ENCODE measurements around the gene ESPN.

The ESPN gene

DNA sequence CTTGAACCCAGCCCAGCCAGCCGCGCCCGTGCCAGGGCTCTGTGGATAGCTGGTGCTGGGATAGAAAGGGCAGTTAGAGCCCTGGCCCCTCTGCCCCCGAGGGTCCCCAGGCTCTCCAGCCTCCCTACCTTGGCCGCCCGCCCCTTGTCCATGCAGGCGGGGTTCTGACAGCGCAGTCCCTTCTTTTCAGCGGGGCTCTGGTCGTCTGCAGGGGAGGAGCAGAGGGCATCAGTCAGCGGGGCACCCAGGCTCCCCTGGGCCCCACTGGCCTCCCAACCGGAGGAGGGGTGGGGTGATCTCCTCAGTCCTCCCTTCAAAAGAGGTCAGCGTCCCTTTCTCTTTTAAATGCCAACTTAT lies 71.8 kb downstream of the ESPN start:
- Histone ChIP-seq H3K9me3 (ENCODE audit: insufficient read depth, low read length) (no peaks in the 10 kb centered on the region), H3K36me3 (ENCODE audit: insufficient read depth, insufficient read length, low read length) (no peaks in the 10 kb centered on the region), H3K4me3 (ENCODE audit: insufficient read length, low read depth) (peak overlapping the region; percentile 55), H3K27me3 (ENCODE audit: insufficient read depth, insufficient read length) (no peaks in the 10 kb centered on the region), H3K9ac (ENCODE audit: insufficient read length, low read depth) (peak overlapping the region; percentile 81), H3K4me1 (ENCODE audit: insufficient read depth, insufficient read length) (peaks cover 26% of the 10 kb centered on the region)
- no peak for DNase-seq (ENCODE audit: low read depth, low spot score)
- TF ChIP-seq ZNF274 (IDR thresholded peaks at IDR 0.05; ENCODE audit: low read depth, low read length), result no peak
- TF ChIP-seq SUZ12 (IDR thresholded peaks at IDR 0.05; ENCODE audit: extremely low read depth, insufficient read depth, insufficient read length), result no peak

DNA sequence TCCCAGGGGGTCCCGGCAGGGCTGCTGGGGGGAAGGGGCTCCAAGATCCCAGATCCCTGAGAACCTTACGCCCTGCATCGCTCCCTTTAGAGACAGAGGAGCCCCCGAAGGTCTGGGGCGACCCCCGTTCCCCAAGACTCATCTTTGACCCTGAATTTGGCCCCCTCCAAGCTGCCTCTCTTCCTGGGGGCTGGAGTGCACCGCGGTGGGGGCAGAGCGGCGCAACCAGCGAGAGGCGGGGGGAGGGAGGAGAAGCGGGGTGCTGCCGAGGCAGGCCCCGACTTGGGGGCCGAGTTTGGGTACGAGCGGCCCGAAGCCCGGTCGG lies 72.3 kb downstream of the ESPN start:
- H3K36me3 ChIP-seq (ENCODE audit: insufficient read depth, insufficient read length, low read length), result no peaks in the 10 kb centered on the region
- peaks cover 22% of the 10 kb centered on the region for H3K4me1 ChIP-seq (ENCODE audit: insufficient read depth, insufficient read length)
- no peaks in the 10 kb centered on the region for H3K27me3 ChIP-seq (ENCODE audit: insufficient read depth, insufficient read length)
- TF ChIP-seq ZNF274 (IDR thresholded peaks at IDR 0.05; ENCODE audit: low read depth, low read length), result no peak
- TF ChIP-seq YY1 (IDR thresholded peaks at IDR 0.05; ENCODE audit: insufficient read depth, insufficient read length), result no peak
- no peak for TF ChIP-seq SUZ12 (IDR thresholded peaks at IDR 0.05; ENCODE audit: extremely low read depth, insufficient read depth, insufficient read length)
- H3K4me3 ChIP-seq (ENCODE audit: insufficient read length, low read depth), result peak overlapping the region; percentile 55
- H3K9me3 ChIP-seq (ENCODE audit: insufficient read depth, low read length), result no peaks in the 10 kb centered on the region
- H3K9ac ChIP-seq (ENCODE audit: insufficient read length, low read depth), result peak overlapping the region; percentile 81
- no peak for DNase-seq (ENCODE audit: low read depth, low spot score)

DNA sequence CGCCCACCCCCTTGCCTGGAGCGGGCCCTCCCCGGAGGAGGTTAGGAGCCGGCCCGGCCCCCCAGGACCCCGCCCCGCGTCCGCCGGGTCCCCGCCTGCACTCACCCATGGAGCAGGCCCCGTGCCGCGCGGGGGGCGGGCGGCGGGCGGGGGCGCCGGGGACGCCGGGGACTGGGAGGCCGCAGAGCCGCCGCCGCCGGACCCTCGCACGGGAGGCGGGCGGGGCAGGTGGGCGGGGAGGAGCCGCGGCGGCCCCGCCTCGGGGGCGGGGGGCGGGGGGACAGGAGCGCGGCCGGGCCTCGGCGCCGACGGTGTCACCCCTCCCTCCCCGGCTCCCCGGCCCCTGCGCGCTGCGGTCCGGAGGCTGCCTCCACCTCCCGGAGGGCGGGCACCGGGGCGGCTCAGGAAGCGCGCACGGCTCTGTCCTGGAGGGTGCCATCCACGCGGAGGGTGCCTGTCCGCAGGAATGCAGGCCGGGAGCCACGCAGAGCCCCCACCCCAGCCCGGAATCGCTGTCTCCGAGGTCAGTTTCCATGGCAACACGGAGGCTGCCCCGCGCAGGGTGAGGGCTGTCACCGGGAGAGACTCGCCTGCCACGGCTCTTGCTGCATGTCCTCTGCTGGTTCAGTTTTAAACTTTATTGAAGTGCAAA lies 72.8 kb downstream of the ESPN start:
- peaks cover 17% of the 10 kb centered on the region for H3K4me1 ChIP-seq (ENCODE audit: insufficient read depth, insufficient read length)

GRCh38 chr1:6497867-6498575 lies 73.4 kb downstream of the ESPN start:
- H3K36me3 ChIP-seq (ENCODE audit: insufficient read depth, insufficient read length, low read length), result no peaks in the 10 kb centered on the region
- no peaks in the 10 kb centered on the region for H3K9me3 ChIP-seq (ENCODE audit: insufficient read depth, low read length)
- TF ChIP-seq ZNF274 (IDR thresholded peaks at IDR 0.05; ENCODE audit: low read depth, low read length) (no peak), SUZ12 (IDR thresholded peaks at IDR 0.05; ENCODE audit: extremely low read depth, insufficient read depth, insufficient read length) (no peak), YY1 (IDR thresholded peaks at IDR 0.05; ENCODE audit: insufficient read depth, insufficient read length) (no peak)
- peak overlapping the region; percentile 49 for H3K4me3 ChIP-seq (ENCODE audit: insufficient read length, low read depth)
- no peaks in the 10 kb centered on the region for H3K27me3 ChIP-seq (ENCODE audit: insufficient read depth, insufficient read length)
- H3K4me1 ChIP-seq (ENCODE audit: insufficient read depth, insufficient read length), result peaks cover 15% of the 10 kb centered on the region
- H3K9ac ChIP-seq (ENCODE audit: insufficient read length, low read depth), result peak overlapping the region; percentile 61
- no peak for DNase-seq (ENCODE audit: low read depth, low spot score)

More for the DNA sequence above, 72.8 kb downstream of the ESPN start:
- Histone ChIP-seq H3K4me3 (ENCODE audit: insufficient read length, low read depth) (peak overlapping the region; percentile 55), H3K36me3 (ENCODE audit: insufficient read depth, insufficient read length, low read length) (no peaks in the 10 kb centered on the region), H3K9me3 (ENCODE audit: insufficient read depth, low read length) (no peaks in the 10 kb centered on the region), H3K9ac (ENCODE audit: insufficient read length, low read depth) (peak overlapping the region; percentile 81), H3K27me3 (ENCODE audit: insufficient read depth, insufficient read length) (no peaks in the 10 kb centered on the region)
- DNase-seq (ENCODE audit: low read depth, low spot score), result no peak
- TF ChIP-seq YY1 (IDR thresholded peaks at IDR 0.05; ENCODE audit: insufficient read depth, insufficient read length) (no peak), ZNF274 (IDR thresholded peaks at IDR 0.05; ENCODE audit: low read depth, low read length) (no peak), SUZ12 (IDR thresholded peaks at IDR 0.05; ENCODE audit: extremely low read depth, insufficient read depth, insufficient read length) (no peak)

GRCh38 chr1:6498576-6499111 lies 74.1 kb downstream of the ESPN start:
- H3K36me3 ChIP-seq (ENCODE audit: insufficient read depth, insufficient read length, low read length), result no peaks in the 10 kb centered on the region
- no peaks in the 10 kb centered on the region for H3K9me3 ChIP-seq (ENCODE audit: insufficient read depth, low read length)
- TF ChIP-seq YY1 (IDR thresholded peaks at IDR 0.05; ENCODE audit: insufficient read depth, insufficient read length) (no peak), SUZ12 (IDR thresholded peaks at IDR 0.05; ENCODE audit: extremely low read depth, insufficient read depth, insufficient read length) (no peak), ZNF274 (IDR thresholded peaks at IDR 0.05; ENCODE audit: low read depth, low read length) (no peak)
- H3K4me1 ChIP-seq (ENCODE audit: insufficient read depth, insufficient read length), result peaks cover 15% of the 10 kb centered on the region
- no peaks in the 10 kb centered on the region for H3K27me3 ChIP-seq (ENCODE audit: insufficient read depth, insufficient read length)
- H3K9ac ChIP-seq (ENCODE audit: insufficient read length, low read depth), result peak overlapping the region; percentile 64
- H3K4me3 ChIP-seq (ENCODE audit: insufficient read length, low read depth), result no peak overlapping the region
- DNase-seq (ENCODE audit: low read depth, low spot score), result no peak

DNA sequence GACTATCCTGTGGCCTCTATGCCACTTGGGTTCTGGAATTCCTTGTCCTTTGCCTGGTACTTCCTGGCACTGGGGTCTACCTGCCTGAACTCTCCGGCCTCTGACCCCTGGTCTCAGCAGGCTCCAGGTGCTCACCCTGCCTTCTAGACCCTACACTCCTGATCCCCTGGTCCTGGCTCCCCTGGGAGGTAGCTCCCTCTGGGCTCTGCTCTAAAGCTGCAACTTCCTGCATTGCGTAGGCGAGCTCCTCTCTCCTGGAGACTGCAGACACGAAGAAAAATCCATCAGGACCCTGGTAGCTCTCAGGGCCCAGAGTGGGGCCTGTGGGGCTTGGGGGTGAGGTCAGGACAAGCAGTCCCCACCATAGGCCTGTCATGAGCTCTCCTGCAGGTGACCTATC lies 74.7 kb downstream of the ESPN start:
- no peaks in the 10 kb centered on the region for H3K36me3 ChIP-seq (ENCODE audit: insufficient read depth, insufficient read length, low read length)
- DNase-seq (ENCODE audit: low read depth, low spot score), result no peak
- H3K9ac ChIP-seq (ENCODE audit: insufficient read length, low read depth), result peak overlapping the region; percentile 56
- H3K9me3 ChIP-seq (ENCODE audit: insufficient read depth, low read length), result no peaks in the 10 kb centered on the region
- TF ChIP-seq SUZ12 (IDR thresholded peaks at IDR 0.05; ENCODE audit: extremely low read depth, insufficient read depth, insufficient read length) (no peak), ZNF274 (IDR thresholded peaks at IDR 0.05; ENCODE audit: low read depth, low read length) (no peak), YY1 (IDR thresholded peaks at IDR 0.05; ENCODE audit: insufficient read depth, insufficient read length) (no peak)
- no peaks in the 10 kb centered on the region for H3K27me3 ChIP-seq (ENCODE audit: insufficient read depth, insufficient read length)
- peaks cover 15% of the 10 kb centered on the region for H3K4me1 ChIP-seq (ENCODE audit: insufficient read depth, insufficient read length)
- no peak overlapping the region for H3K4me3 ChIP-seq (ENCODE audit: insufficient read length, low read depth)

GRCh38 chr1:6500544-6501278 lies 76.1 kb downstream of the ESPN start:
- DNase-seq (ENCODE audit: low read depth, low spot score), result no peak

More at GRCh38 chr1:6500544-6501278, 76.1 kb downstream of the ESPN start:
- Histone ChIP-seq H3K9ac (ENCODE audit: insufficient read length, low read depth) (no peak overlapping the region), H3K9me3 (ENCODE audit: insufficient read depth, low read length) (no peaks in the 10 kb centered on the region), H3K36me3 (ENCODE audit: insufficient read depth, insufficient read length, low read length) (no peaks in the 10 kb centered on the region), H3K27me3 (ENCODE audit: insufficient read depth, insufficient read length) (no peaks in the 10 kb centered on the region), H3K4me3 (ENCODE audit: insufficient read length, low read depth) (no peak overlapping the region), H3K4me1 (ENCODE audit: insufficient read depth, insufficient read length) (peaks cover 12% of the 10 kb centered on the region)
- no peak for TF ChIP-seq SUZ12 (IDR thresholded peaks at IDR 0.05; ENCODE audit: extremely low read depth, insufficient read depth, insufficient read length)
- TF ChIP-seq YY1 (IDR thresholded peaks at IDR 0.05; ENCODE audit: insufficient read depth, insufficient read length), result no peak
- TF ChIP-seq ZNF274 (IDR thresholded peaks at IDR 0.05; ENCODE audit: low read depth, low read length), result no peak

All from NT2/D1 (cell line).